SH-SY5Y (cell line): ENCODE data around the gene BTN1A1.

Source experiments
- GATA2 ChIP-seq: IDR thresholded peaks from 2 replicates; pipeline ENCODE4 v1.6.1; 2011; ENCODE audit warnings: mild to moderate bottlenecking, low read depth, low read length
- GATA3 ChIP-seq: IDR thresholded peaks from 2 replicates; pipeline ENCODE4 v1.6.1; 2011; ENCODE audit warnings: low read depth, mild to moderate bottlenecking, low read length, moderate library complexity

- no peak for TF ChIP-seq GATA3
- TF ChIP-seq GATA2: no peak
These were observed 45.5 kb upstream of the BTN1A1 start for GRCh38 chr6:26454631-26455030.
